ENCODE measurements around the gene SLC17A1.

GRCh38 chr6:25878721-25879322 is 47.0 kb upstream of the SLC17A1 start:
- TF ChIP-seq, protein P1, sequence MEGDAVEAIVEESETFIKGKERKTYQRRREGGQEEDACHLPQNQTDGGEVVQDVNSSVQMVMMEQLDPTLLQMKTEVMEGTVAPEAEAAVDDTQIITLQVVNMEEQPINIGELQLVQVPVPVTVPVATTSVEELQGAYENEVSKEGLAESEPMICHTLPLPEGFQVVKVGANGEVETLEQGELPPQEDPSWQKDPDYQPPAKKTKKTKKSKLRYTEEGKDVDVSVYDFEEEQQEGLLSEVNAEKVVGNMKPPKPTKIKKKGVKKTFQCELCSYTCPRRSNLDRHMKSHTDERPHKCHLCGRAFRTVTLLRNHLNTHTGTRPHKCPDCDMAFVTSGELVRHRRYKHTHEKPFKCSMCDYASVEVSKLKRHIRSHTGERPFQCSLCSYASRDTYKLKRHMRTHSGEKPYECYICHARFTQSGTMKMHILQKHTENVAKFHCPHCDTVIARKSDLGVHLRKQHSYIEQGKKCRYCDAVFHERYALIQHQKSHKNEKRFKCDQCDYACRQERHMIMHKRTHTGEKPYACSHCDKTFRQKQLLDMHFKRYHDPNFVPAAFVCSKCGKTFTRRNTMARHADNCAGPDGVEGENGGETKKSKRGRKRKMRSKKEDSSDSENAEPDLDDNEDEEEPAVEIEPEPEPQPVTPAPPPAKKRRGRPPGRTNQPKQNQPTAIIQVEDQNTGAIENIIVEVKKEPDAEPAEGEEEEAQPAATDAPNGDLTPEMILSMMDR (IDR thresholded peaks at IDR 0.05; ENCODE audit: low read length) = no peak
- no peak for TF ChIP-seq EZH2 (optimal IDR thresholded peaks at IDR 0.05; ENCODE audit: low read depth, low read length)
- no peak for TF ChIP-seq EZH2phosphoT487 (IDR thresholded peaks at IDR 0.05; ENCODE audit: low read length)
